Measurements from ENCODE around the gene SMU1.

Gene SMU1

GRCh38 chr9:33103501-33104281 is 27.2 kb upstream of the SMU1 start:
- H3K4me3 Mint-ChIP-seq = no peak overlapping the region
- no peaks in the 10 kb centered on the region for H3K36me3 Mint-ChIP-seq (ENCODE audit: low read depth)
- peaks cover 3% of the 10 kb centered on the region for H3K27me3 Mint-ChIP-seq (ENCODE audit: low read depth, poor library complexity)
- H3K4me1 Mint-ChIP-seq = peaks cover 33% of the 10 kb centered on the region
- H3K27ac Mint-ChIP-seq = peak overlapping the region; percentile 44
- no peaks in the 10 kb centered on the region for H3K9me3 Mint-ChIP-seq
- TF ChIP-seq, protein P1, sequence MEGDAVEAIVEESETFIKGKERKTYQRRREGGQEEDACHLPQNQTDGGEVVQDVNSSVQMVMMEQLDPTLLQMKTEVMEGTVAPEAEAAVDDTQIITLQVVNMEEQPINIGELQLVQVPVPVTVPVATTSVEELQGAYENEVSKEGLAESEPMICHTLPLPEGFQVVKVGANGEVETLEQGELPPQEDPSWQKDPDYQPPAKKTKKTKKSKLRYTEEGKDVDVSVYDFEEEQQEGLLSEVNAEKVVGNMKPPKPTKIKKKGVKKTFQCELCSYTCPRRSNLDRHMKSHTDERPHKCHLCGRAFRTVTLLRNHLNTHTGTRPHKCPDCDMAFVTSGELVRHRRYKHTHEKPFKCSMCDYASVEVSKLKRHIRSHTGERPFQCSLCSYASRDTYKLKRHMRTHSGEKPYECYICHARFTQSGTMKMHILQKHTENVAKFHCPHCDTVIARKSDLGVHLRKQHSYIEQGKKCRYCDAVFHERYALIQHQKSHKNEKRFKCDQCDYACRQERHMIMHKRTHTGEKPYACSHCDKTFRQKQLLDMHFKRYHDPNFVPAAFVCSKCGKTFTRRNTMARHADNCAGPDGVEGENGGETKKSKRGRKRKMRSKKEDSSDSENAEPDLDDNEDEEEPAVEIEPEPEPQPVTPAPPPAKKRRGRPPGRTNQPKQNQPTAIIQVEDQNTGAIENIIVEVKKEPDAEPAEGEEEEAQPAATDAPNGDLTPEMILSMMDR (IDR thresholded peaks at IDR 0.05) = no peak
- no peak for DNase-seq

DNA sequence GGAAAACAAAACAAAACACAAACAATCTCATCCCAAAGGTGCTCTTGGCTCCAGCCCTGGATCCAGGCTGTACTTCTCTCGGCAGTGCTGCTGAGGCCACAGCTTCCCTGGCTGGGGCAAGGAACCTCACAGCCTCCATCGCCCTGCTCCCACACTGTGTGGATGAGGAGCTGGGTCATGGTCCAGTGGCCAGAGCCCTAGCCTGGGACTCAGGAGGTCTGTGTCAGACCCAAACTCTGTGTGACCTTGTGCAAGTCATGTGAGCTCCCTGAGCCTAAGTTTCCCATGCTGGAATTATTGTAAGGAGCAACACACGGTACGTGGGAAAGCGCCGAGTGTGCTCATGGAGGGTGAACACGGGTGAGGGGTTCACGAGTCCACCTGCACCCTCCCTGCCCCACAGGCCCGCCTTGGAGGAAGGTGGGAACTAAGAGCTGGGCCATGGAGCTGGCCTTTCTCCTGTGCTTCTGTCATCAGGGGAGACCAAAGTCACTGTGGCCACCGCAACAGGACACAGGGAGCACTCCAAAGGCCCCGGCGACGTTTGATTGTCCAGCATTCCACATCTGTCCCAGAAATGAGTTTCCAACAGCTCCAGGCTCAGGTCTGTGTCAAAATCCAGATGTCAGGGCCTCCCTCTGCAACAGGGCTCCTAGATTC is 26.2 kb upstream of the SMU1 start:
- H3K9me3 Mint-ChIP-seq = no peaks in the 10 kb centered on the region
- no peak for DNase-seq
- H3K27ac Mint-ChIP-seq = peak overlapping the region; percentile 64
- TF ChIP-seq, protein P1 (IDR thresholded peaks at IDR 0.05) = no peak
- no peak overlapping the region for H3K4me3 Mint-ChIP-seq
- no peaks in the 10 kb centered on the region for H3K36me3 Mint-ChIP-seq (ENCODE audit: low read depth)
- H3K4me1 Mint-ChIP-seq = peaks cover 33% of the 10 kb centered on the region
- H3K27me3 Mint-ChIP-seq (ENCODE audit: low read depth, poor library complexity) = peaks cover 3% of the 10 kb centered on the region

GRCh38 chr9:33101104-33101951 is 24.9 kb upstream of the SMU1 start:
- Mint-ChIP-seq H3K27ac (no peak overlapping the region), H3K27me3 (ENCODE audit: low read depth, poor library complexity) (peaks cover 3% of the 10 kb centered on the region), H3K4me1 (peaks cover 19% of the 10 kb centered on the region), H3K4me3 (no peak overlapping the region), H3K36me3 (ENCODE audit: low read depth) (no peaks in the 10 kb centered on the region), H3K9me3 (no peaks in the 10 kb centered on the region)
- TF ChIP-seq, protein P1 (IDR thresholded peaks at IDR 0.05) = no peak
- no peak for DNase-seq

GRCh38 chr9:33099754-33100153 is 23.3 kb upstream of the SMU1 start:
- H3K27ac Mint-ChIP-seq = no peak overlapping the region
- H3K36me3 Mint-ChIP-seq (ENCODE audit: low read depth) = no peaks in the 10 kb centered on the region
- TF ChIP-seq, protein P1 (IDR thresholded peaks at IDR 0.05) = no peak
- no peak for DNase-seq
- H3K27me3 Mint-ChIP-seq (ENCODE audit: low read depth, poor library complexity) = no peaks in the 10 kb centered on the region
- peaks cover 15% of the 10 kb centered on the region for H3K4me1 Mint-ChIP-seq
- H3K4me3 Mint-ChIP-seq = no peak overlapping the region
- no peaks in the 10 kb centered on the region for H3K9me3 Mint-ChIP-seq

- Mint-ChIP-seq H3K4me1 (peaks cover 6% of the 10 kb centered on the region), H3K36me3 (ENCODE audit: low read depth) (no peaks in the 10 kb centered on the region), H3K9me3 (no peaks in the 10 kb centered on the region)
Observed at GRCh38 chr9:33097192-33097591, 20.7 kb upstream of the SMU1 start.

More at GRCh38 chr9:33097192-33097591, 20.7 kb upstream of the SMU1 start:
- H3K27me3 Mint-ChIP-seq (ENCODE audit: low read depth, poor library complexity) = no peaks in the 10 kb centered on the region
- H3K27ac Mint-ChIP-seq = no peak overlapping the region
- no peak for DNase-seq
- no peak overlapping the region for H3K4me3 Mint-ChIP-seq
- TF ChIP-seq, protein P1 (IDR thresholded peaks at IDR 0.05) = no peak

Data from nephron progenitor cell (in vitro differentiated cells).